GM23338 (cell line): ENCODE measurements around the gene MAP4K1. TPM values are rescaled to one million over a fixed set of nuclear protein-coding genes. Genes with fewer than 3 reads are reported as not detected.

Experiments used
- ATAC-seq: fragments of 200-7000 bp; cut with Tn5 transposase; 3 replicates; pipeline ENCODE4 v1.9.1; 2020
- DNase-seq: peaks from one replicate; pipeline ENCODE4 v3.0.0-alpha.2; 2015; ENCODE audit warnings: low spot score
- H2AFZ ChIP-seq: fragments of 200-600 bp; sonication (generic); 2 replicates; pipeline ENCODE4 v1.8.0; 2016; ENCODE audit warnings: antibody characterized with exemption, mild to moderate bottlenecking, moderate library complexity
- H3F3A ChIP-seq: fragments of 200-600 bp; sonication (generic); replicated peaks from 2 replicates; pipeline ENCODE4 v1.8.0; 2017; ENCODE audit warnings: antibody characterized with exemption, mixed run types, low read depth
- H3K27ac ChIP-seq: fragments of 200-600 bp; sonication (generic); 2 replicates; pipeline ENCODE4 v1.6.1; 2016; ENCODE audit warnings: low read depth
- H3K27me3 ChIP-seq: fragments of 200-600 bp; sonication (generic); 2 replicates; pipeline ENCODE4 v1.8.0; 2016; ENCODE audit warnings: mild to moderate bottlenecking, mixed run types, moderate library complexity; ENCODE audit not compliant: insufficient read depth
- H3K36me3 ChIP-seq: fragments of 200-600 bp; sonication (generic); 2 replicates; pipeline ENCODE4 v1.8.0; 2016; ENCODE audit warnings: mild to moderate bottlenecking; ENCODE audit not compliant: insufficient read depth
- H3K4me1 ChIP-seq: fragments of 200-600 bp; sonication (generic); 2 replicates; pipeline ENCODE4 v1.8.0; 2016; ENCODE audit warnings: mild to moderate bottlenecking, moderate library complexity; ENCODE audit not compliant: insufficient read depth
- H3K4me2 ChIP-seq: fragments of 200-600 bp; sonication (generic); 2 replicates; pipeline ENCODE4 v1.7.1; 2017; ENCODE audit warnings: mixed run types
- H3K4me3 ChIP-seq: fragments of 200-600 bp; sonication (generic); 2 replicates; pipeline ENCODE4 v1.6.1; 2016; ENCODE audit warnings: mixed run types
- H3K79me2 ChIP-seq: fragments of 200-600 bp; sonication (generic); replicated peaks from 2 replicates; pipeline ENCODE4 v1.8.0; 2017; ENCODE audit warnings: mild to moderate bottlenecking; ENCODE audit not compliant: insufficient read depth
- H3K9me2 ChIP-seq: fragments of 200-600 bp; sonication (generic); 2 replicates; pipeline ENCODE4 v1.8.0; 2017; ENCODE audit not compliant: insufficient read depth
- H4K20me1 ChIP-seq: fragments of 200-600 bp; sonication (generic); replicated peaks from 2 replicates; pipeline ENCODE4 v1.8.0; 2017; ENCODE audit warnings: mild to moderate bottlenecking; ENCODE audit not compliant: insufficient read depth
- H3K27ac Mint-ChIP-seq: 2 replicates; pipeline ENCODE4 v1.8.0; 2020; ENCODE audit warnings: inconsistent platforms, mild to moderate bottlenecking, moderate library complexity, mixed read lengths
- H3K27me3 Mint-ChIP-seq: 3 replicates; pipeline ENCODE4 v1.8.0; 2022; ENCODE audit warnings: low read depth, mild to moderate bottlenecking, moderate library complexity, mixed read lengths, inconsistent platforms; ENCODE audit not compliant: insufficient read depth, poor library complexity
- H3K36me3 Mint-ChIP-seq: 3 replicates; pipeline ENCODE4 v1.8.0; 2021; ENCODE audit warnings: low read depth, mild to moderate bottlenecking, inconsistent platforms, moderate library complexity, mixed read lengths
- H3K4me1 Mint-ChIP-seq: 3 replicates; pipeline ENCODE4 v1.8.0; 2020; ENCODE audit warnings: mild to moderate bottlenecking, inconsistent platforms, mixed read lengths
- H3K4me3 Mint-ChIP-seq: 3 replicates; pipeline ENCODE4 v1.8.0; 2021; ENCODE audit warnings: moderate library complexity, mild to moderate bottlenecking, inconsistent platforms, mixed read lengths
- H3K9me3 Mint-ChIP-seq: 3 replicates; pipeline ENCODE4 v1.8.0; 2020; ENCODE audit warnings: moderate library complexity, mild to moderate bottlenecking, inconsistent platforms, mixed read lengths
- CREB1 ChIP-seq: fragments of 250-450 bp; sonication (Bioruptor Pico); IDR thresholded peaks from 2 replicates; pipeline ENCODE4 v1.5.0; 2020; ENCODE audit warnings: low read depth, mild to moderate bottlenecking, moderate library complexity
- EZH2 ChIP-seq: fragments of 200-600 bp; sonication (generic); IDR thresholded peaks from one replicate; pipeline ENCODE4 v1.8.0; 2017; ENCODE audit warnings: antibody characterized with exemption, mild to moderate bottlenecking, low read depth; ENCODE audit not compliant: unreplicated experiment
- EZH2phosphoT487 ChIP-seq: fragments of 200-600 bp; sonication (generic); IDR thresholded peaks from one replicate; pipeline ENCODE4 v1.8.1; 2018; ENCODE audit warnings: antibody characterized with exemption; ENCODE audit not compliant: unreplicated experiment
- JUNB ChIP-seq: IDR thresholded peaks from one replicate; pipeline ENCODE4 v1.6.1; 2016; ENCODE audit warnings: antibody characterized with exemption; ENCODE audit not compliant: unreplicated experiment
- NANOG ChIP-seq: IDR thresholded peaks from 2 replicates; pipeline ENCODE4 v1.6.1; 2016; ENCODE audit warnings: antibody characterized with exemption, borderline replicate concordance
- POLR2AphosphoS5 ChIP-seq: IDR thresholded peaks from 2 replicates; pipeline ENCODE4 v1.6.1; 2016; ENCODE audit warnings: antibody characterized with exemption, low read depth
- STAT1 ChIP-seq: IDR thresholded peaks from one replicate; pipeline ENCODE4 v1.6.1; 2016; ENCODE audit warnings: antibody characterized with exemption; ENCODE audit not compliant: unreplicated experiment
- ZNF114 ChIP-seq: fragments of 250-450 bp; sonication (Bioruptor Pico); IDR thresholded peaks from 2 replicates; pipeline ENCODE4 v1.5.0; 2020; ENCODE audit warnings: mild to moderate bottlenecking, moderate library complexity
- ZNF331 ChIP-seq: fragments of 250-450 bp; sonication (Bioruptor Pico); IDR thresholded peaks from 2 replicates; pipeline ENCODE4 v1.5.0; 2020; ENCODE audit warnings: low read depth, mild to moderate bottlenecking, moderate library complexity
- polyA plus RNA-seq: library from polyadenylated mRNA; unstranded; fragments of >200 nt; fragmentation: Nextera tagmentation; extraction: Ambion mirVana; gene quantifications from 2 replicates; pipeline ENCODE4 v1.2.1, GENCODE V29; 2016
- total RNA-seq: library from RNA; depleted of rRNA; stranded (reverse); fragments of >200 nt; shearing (Covaris generic); gene quantifications from 2 replicates; pipeline ENCODE4 v1.2.3, GENCODE V29; 2014
- TF ChIP-seq, protein P1 (sequence below): IDR thresholded peaks from one replicate; pipeline ENCODE4 v1.6.1; 2018; ENCODE audit warnings: antibody characterized with exemption; ENCODE audit not compliant: unreplicated experiment
- TF ChIP-seq, protein P2 (sequence below): fragments of 250-450 bp; sonication (Bioruptor Pico); IDR thresholded peaks from 2 replicates; pipeline ENCODE4 v1.5.0; 2020; ENCODE audit warnings: mild to moderate bottlenecking, moderate library complexity
- TF ChIP-seq, protein P3 (sequence below): IDR thresholded peaks from 2 replicates; pipeline ENCODE4 v1.6.1; 2016; ENCODE audit warnings: antibody characterized with exemption
- TF ChIP-seq, protein P4 (sequence below), 2 experiments: fragments of 200-600 bp in 1 of 2; sonication (generic) in 1 of 2; conservative IDR thresholded peaks; 2 replicates each; pipeline versions ENCODE4 v1.5.1 to v1.6.1; 2016 to 2017; ENCODE audit warnings: antibody characterized with exemption in 2 of 2, low read depth in 2 of 2, mild to moderate bottlenecking in 2 of 2, moderate library complexity in 1 of 2

Gene MAP4K1
- total and polyA plus RNA-seq, 2 experiments from 2014 or later, result 7.7 to 44.6 TPM

DNA sequence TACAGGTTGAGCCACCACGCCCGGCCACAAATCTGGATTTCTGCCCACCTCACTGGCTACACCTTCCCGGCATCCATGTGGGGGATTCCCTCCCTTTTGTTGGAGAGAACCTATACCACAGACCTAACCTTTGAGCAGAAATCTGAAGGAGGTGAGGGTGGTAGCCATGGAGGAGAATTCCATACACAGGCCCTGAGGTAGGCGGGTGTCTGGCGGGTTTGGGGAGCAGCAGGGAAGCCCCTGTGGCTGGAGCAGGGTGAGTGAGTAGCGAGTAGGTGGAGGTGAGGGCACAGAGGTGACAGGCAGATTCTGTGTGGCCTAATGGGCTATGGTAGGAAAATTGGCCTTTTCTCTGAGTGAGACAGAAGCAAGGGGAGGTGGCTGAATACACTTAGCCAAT, 11.8 kb upstream of the MAP4K1 start:
- no peaks in the 10 kb centered on the region for H3K9me2 ChIP-seq
- H3K36me3 Mint-ChIP-seq, result peaks cover 89% of the 10 kb centered on the region

More for the DNA sequence above, 11.8 kb upstream of the MAP4K1 start:
- Mint-ChIP-seq H3K27me3 (peaks cover 13% of the 10 kb centered on the region), H3K9me3 (no peaks in the 10 kb centered on the region), H3K4me1 (peaks cover 6% of the 10 kb centered on the region; the same call in 1 of the 3 replicates), H3K4me3 (no peak overlapping the region), H3K27ac (no peak overlapping the region)
- H3F3A ChIP-seq, result peaks cover 7% of the 10 kb centered on the region; the same call in 1 of the 2 replicates
- no peak overlapping the region for H2AFZ ChIP-seq
- DNase-seq, result no peak
- no peak overlapping the region for H3K4me2 ChIP-seq
- H3K27me3 ChIP-seq, result no peaks in the 10 kb centered on the region
- peak overlapping the region; percentile 50; the same call in 1 of the 2 replicates for H3K27ac ChIP-seq
- no peak for ATAC-seq
- TF ChIP-seq EZH2 (no peak), NANOG (no peak), JUNB (no peak), ZNF331 (CRISPR knock-in tag) (no peak), STAT1 (no peak), ZNF114 (CRISPR knock-in tag) (no peak), CREB1 (CRISPR knock-in tag) (no peak), EZH2phosphoT487 (no peak), POLR2AphosphoS5 (no peak)
- TF ChIP-seq, protein P1, sequence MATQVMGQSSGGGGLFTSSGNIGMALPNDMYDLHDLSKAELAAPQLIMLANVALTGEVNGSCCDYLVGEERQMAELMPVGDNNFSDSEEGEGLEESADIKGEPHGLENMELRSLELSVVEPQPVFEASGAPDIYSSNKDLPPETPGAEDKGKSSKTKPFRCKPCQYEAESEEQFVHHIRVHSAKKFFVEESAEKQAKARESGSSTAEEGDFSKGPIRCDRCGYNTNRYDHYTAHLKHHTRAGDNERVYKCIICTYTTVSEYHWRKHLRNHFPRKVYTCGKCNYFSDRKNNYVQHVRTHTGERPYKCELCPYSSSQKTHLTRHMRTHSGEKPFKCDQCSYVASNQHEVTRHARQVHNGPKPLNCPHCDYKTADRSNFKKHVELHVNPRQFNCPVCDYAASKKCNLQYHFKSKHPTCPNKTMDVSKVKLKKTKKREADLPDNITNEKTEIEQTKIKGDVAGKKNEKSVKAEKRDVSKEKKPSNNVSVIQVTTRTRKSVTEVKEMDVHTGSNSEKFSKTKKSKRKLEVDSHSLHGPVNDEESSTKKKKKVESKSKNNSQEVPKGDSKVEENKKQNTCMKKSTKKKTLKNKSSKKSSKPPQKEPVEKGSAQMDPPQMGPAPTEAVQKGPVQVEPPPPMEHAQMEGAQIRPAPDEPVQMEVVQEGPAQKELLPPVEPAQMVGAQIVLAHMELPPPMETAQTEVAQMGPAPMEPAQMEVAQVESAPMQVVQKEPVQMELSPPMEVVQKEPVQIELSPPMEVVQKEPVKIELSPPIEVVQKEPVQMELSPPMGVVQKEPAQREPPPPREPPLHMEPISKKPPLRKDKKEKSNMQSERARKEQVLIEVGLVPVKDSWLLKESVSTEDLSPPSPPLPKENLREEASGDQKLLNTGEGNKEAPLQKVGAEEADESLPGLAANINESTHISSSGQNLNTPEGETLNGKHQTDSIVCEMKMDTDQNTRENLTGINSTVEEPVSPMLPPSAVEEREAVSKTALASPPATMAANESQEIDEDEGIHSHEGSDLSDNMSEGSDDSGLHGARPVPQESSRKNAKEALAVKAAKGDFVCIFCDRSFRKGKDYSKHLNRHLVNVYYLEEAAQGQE, result no peak
- TF ChIP-seq, protein P2, sequence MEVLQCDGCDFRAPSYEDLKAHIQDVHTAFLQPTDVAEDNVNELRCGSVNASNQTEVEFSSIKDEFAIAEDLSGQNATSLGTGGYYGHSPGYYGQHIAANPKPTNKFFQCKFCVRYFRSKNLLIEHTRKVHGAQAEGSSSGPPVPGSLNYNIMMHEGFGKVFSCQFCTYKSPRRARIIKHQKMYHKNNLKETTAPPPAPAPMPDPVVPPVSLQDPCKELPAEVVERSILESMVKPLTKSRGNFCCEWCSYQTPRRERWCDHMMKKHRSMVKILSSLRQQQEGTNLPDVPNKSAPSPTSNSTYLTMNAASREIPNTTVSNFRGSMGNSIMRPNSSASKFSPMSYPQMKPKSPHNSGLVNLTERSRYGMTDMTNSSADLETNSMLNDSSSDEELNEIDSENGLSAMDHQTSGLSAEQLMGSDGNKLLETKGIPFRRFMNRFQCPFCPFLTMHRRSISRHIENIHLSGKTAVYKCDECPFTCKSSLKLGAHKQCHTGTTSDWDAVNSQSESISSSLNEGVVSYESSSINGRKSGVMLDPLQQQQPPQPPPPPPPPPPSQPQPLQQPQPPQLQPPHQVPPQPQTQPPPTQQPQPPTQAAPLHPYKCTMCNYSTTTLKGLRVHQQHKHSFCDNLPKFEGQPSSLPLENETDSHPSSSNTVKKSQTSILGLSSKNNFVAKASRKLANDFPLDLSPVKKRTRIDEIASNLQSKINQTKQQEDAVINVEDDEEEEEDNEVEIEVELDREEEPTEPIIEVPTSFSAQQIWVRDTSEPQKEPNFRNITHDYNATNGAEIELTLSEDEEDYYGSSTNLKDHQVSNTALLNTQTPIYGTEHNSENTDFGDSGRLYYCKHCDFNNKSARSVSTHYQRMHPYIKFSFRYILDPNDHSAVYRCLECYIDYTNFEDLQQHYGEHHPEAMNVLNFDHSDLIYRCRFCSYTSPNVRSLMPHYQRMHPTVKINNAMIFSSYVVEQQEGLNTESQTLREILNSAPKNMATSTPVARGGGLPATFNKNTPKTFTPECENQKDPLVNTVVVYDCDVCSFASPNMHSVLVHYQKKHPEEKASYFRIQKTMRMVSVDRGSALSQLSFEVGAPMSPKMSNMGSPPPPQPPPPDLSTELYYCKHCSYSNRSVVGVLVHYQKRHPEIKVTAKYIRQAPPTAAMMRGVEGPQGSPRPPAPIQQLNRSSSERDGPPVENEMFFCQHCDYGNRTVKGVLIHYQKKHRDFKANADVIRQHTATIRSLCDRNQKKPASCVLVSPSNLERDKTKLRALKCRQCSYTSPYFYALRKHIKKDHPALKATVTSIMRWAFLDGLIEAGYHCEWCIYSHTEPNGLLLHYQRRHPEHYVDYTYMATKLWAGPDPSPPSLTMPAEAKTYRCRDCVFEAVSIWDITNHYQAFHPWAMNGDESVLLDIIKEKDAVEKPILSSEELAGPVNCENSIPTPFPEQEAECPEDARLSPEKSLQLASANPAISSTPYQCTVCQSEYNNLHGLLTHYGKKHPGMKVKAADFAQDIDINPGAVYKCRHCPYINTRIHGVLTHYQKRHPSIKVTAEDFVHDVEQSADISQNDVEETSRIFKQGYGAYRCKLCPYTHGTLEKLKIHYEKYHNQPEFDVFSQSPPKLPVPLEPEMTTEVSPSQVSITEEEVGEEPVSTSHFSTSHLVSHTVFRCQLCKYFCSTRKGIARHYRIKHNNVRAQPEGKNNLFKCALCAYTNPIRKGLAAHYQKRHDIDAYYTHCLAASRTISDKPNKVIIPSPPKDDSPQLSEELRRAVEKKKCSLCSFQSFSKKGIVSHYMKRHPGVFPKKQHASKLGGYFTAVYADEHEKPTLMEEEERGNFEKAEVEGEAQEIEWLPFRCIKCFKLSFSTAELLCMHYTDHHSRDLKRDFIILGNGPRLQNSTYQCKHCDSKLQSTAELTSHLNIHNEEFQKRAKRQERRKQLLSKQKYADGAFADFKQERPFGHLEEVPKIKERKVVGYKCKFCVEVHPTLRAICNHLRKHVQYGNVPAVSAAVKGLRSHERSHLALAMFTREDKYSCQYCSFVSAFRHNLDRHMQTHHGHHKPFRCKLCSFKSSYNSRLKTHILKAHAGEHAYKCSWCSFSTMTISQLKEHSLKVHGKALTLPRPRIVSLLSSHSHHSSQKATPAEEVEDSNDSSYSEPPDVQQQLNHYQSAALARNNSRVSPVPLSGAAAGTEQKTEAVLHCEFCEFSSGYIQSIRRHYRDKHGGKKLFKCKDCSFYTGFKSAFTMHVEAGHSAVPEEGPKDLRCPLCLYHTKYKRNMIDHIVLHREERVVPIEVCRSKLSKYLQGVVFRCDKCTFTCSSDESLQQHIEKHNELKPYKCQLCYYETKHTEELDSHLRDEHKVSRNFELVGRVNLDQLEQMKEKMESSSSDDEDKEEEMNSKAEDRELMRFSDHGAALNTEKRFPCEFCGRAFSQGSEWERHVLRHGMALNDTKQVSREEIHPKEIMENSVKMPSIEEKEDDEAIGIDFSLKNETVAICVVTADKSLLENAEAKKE (CRISPR knock-in tag), result no peak
- TF ChIP-seq, protein P3, sequence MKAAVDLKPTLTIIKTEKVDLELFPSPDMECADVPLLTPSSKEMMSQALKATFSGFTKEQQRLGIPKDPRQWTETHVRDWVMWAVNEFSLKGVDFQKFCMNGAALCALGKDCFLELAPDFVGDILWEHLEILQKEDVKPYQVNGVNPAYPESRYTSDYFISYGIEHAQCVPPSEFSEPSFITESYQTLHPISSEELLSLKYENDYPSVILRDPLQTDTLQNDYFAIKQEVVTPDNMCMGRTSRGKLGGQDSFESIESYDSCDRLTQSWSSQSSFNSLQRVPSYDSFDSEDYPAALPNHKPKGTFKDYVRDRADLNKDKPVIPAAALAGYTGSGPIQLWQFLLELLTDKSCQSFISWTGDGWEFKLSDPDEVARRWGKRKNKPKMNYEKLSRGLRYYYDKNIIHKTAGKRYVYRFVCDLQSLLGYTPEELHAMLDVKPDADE, result no peak
- TF ChIP-seq, protein P4, sequence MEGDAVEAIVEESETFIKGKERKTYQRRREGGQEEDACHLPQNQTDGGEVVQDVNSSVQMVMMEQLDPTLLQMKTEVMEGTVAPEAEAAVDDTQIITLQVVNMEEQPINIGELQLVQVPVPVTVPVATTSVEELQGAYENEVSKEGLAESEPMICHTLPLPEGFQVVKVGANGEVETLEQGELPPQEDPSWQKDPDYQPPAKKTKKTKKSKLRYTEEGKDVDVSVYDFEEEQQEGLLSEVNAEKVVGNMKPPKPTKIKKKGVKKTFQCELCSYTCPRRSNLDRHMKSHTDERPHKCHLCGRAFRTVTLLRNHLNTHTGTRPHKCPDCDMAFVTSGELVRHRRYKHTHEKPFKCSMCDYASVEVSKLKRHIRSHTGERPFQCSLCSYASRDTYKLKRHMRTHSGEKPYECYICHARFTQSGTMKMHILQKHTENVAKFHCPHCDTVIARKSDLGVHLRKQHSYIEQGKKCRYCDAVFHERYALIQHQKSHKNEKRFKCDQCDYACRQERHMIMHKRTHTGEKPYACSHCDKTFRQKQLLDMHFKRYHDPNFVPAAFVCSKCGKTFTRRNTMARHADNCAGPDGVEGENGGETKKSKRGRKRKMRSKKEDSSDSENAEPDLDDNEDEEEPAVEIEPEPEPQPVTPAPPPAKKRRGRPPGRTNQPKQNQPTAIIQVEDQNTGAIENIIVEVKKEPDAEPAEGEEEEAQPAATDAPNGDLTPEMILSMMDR (conservative IDR thresholded peaks at IDR 0.05; ENCODE audit: low read depth in 2 of 2), result no peak
- peaks cover 4% of the 10 kb centered on the region; the same call in 1 of the 2 replicates for H4K20me1 ChIP-seq
- peaks cover 23% of the 10 kb centered on the region for H3K36me3 ChIP-seq
- no peak overlapping the region for H3K4me3 ChIP-seq
- no peaks in the 10 kb centered on the region for H3K79me2 ChIP-seq
- no peaks in the 10 kb centered on the region; the same call in 1 of the 2 replicates for H3K4me1 ChIP-seq
